ENCODE data around the gene SIX1.

Gene SIX1

GRCh38 chr14:60680511-60680910, 31.2 kb upstream of the SIX1 start:
- TF ChIP-seq CTCF (IDR thresholded peaks at IDR 0.05; ENCODE audit: extremely low read depth, insufficient read depth, missing control alignments), result no peak
- DNase-seq (ENCODE audit: low spot score), result no peak
- in situ Hi-C loops (cut with MboI; ENCODE audit: low pct_unique_long_range_greater_than_20kb, low sequenced_read_pairs, unreplicated experiment), result no loop called here

- DNase-seq (ENCODE audit: low spot score), result no peak
- TF ChIP-seq CTCF (IDR thresholded peaks at IDR 0.05; ENCODE audit: extremely low read depth, insufficient read depth, missing control alignments), result no peak
- in situ Hi-C loops (cut with MboI; ENCODE audit: low pct_unique_long_range_greater_than_20kb, low sequenced_read_pairs, unreplicated experiment), result no loop called here
Observed at GRCh38 chr14:60679566-60680258, 30.4 kb upstream of the SIX1 start.

GRCh38 chr14:60677701-60678100, 28.4 kb upstream of the SIX1 start:
- TF ChIP-seq CTCF (IDR thresholded peaks at IDR 0.05; ENCODE audit: extremely low read depth, insufficient read depth, missing control alignments), result no peak
- no peak for DNase-seq (ENCODE audit: low spot score)
- in situ Hi-C loops (cut with MboI; ENCODE audit: low pct_unique_long_range_greater_than_20kb, low sequenced_read_pairs, unreplicated experiment), result no loop called here

GRCh38 chr14:60670989-60671388, 21.7 kb upstream of the SIX1 start:
- no peak for TF ChIP-seq CTCF (IDR thresholded peaks at IDR 0.05; ENCODE audit: extremely low read depth, insufficient read depth, missing control alignments)
- DNase-seq (ENCODE audit: low spot score), result no peak
- in situ Hi-C loops (cut with MboI; ENCODE audit: low pct_unique_long_range_greater_than_20kb, low sequenced_read_pairs, unreplicated experiment), result no loop called here

- no peak for DNase-seq (ENCODE audit: low spot score)
- TF ChIP-seq CTCF (IDR thresholded peaks at IDR 0.05; ENCODE audit: extremely low read depth, insufficient read depth, missing control alignments), result no peak
- in situ Hi-C loops (cut with MboI; ENCODE audit: low pct_unique_long_range_greater_than_20kb, low sequenced_read_pairs, unreplicated experiment), result loop anchor here (10.0 kb wide), 1 partner anchor 356 kb away; no protein-coding TSS in a partner anchor
Observed at GRCh38 chr14:60668431-60669112, 19.3 kb upstream of the SIX1 start.

GRCh38 chr14:60665177-60665550, 15.9 kb upstream of the SIX1 start:
- no peak for TF ChIP-seq CTCF (IDR thresholded peaks at IDR 0.05; ENCODE audit: extremely low read depth, insufficient read depth, missing control alignments)
- DNase-seq (ENCODE audit: low spot score), result no peak
- in situ Hi-C loops (cut with MboI; ENCODE audit: low pct_unique_long_range_greater_than_20kb, low sequenced_read_pairs, unreplicated experiment), result loop anchor here (10.0 kb wide), 1 partner anchor 360 kb away; no protein-coding TSS in a partner anchor

Measured in GM13977 (cell line).